ENCODE measurements around the gene TTC39C.
"Not testable (repeated sequence)": the region's sequence is repeated elsewhere in the genome, so short reads cannot be mapped to it uniquely, and the experiment has no call there.

TTC39C gene

DNA sequence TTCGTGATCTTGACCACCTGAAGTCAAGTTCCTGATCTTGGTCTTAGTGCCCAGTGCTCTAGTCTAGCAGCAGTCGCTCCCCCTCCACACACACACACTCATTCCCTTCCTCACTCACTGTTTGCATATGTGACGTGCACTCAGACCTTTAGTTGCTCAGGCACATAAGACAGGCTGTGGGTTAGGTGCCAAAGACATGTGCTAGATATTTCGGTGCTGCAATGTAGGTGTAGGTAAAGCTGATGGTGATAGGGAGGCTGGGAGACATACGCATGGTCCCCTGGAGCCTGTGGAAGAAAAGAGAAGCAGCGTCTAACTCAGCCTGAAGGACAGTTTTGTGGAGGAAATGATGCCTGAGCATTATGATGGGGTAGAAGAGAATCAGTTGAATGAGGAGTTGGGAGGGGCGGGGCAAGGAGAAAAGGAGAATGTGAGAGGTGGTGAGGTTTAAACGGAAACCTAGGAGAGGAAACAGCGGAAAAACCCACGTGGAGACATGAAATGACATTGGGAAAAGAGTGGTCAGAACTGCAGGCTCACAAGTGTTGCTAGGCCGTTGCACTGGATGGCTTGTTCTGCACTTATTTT lies 3.8 kb downstream of the TTC39C start:
- peak in 2 of 5 experiments; percentile 48 to 76 for DNase-seq

DNA sequence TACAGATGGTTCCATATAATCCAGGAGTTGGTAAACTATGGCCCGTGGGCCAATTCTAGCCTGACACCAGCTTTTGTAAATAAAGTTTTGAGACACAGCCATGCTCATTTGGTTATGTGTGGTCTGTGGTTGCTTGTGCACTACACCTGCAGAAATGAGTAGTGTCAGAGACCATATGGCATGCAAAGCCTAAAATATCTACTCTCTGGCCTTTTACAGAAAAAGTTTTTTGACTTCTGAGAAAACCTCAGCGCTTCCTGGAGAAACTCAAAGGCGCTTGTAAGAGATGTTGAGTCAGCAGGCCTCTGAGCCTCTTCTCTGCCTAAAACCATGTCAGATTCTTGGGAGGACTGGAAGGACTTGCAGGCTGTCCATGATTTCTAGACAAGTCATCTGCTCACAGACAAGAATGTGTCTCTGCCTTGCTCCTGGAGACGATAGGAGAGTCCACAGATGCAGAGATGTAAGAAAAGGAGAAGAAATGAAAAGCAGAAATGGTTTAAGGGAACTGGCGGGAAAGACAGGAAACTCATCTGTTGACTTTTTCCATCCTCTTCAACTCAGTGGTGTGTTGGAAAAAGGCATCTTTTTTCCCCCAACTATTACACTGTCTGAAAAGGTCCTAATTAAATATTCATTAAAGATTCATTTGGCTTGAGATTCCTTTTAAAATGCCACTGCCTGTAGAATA lies 5.2 kb downstream of the TTC39C start:
- peak in 4 of 5 experiments; percentile 18 to 97 (median 46) for DNase-seq

DNA sequence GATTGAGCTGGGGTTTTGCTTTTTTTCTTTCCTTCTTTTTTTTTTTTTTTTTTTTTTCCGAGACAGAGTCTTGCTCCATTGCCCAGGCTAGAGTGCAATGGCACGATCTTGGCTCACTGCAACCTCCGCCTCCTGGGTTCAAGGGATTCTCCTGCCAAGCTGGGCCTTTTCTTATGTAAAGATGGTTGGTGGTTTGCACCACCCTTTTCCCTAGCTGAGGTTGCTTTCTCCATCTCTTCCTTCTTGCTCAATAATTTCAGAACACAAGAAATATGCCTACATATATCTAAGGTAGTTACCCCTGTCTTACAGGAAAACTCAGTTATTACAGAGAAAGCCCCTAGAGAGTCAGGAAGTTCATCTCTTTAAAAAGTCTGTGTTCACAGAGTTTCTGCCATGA lies 7.0 kb downstream of the TTC39C start:
- DNase-seq: no peak

- no peak for DNase-seq
Observed at GRCh38 chr18:24022161-24022560, 7.6 kb downstream of the TTC39C start.

GRCh38 chr18:24023185-24023814 lies 8.7 kb downstream of the TTC39C start:
- DNase-seq: no peak

DNA sequence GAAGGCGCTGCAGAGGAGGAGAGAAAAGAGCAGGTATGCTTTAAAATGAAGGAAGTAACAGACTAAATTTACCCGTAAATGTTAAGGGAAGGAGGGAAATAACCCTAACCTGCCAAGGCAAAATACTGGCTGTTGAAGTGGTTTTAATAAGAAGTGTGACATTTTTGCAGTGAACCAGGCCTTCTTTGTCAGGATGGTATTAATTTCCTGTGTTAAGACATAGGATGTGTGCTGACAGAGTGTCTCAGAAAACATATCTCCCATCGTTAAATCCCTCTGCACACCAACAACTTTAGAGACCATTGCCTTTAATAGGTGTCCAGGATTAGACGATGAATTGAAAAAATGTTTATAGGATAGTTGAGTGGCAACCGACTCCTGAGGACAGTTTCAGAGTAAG lies 9.9 kb downstream of the TTC39C start:
- no peak for DNase-seq

DNA sequence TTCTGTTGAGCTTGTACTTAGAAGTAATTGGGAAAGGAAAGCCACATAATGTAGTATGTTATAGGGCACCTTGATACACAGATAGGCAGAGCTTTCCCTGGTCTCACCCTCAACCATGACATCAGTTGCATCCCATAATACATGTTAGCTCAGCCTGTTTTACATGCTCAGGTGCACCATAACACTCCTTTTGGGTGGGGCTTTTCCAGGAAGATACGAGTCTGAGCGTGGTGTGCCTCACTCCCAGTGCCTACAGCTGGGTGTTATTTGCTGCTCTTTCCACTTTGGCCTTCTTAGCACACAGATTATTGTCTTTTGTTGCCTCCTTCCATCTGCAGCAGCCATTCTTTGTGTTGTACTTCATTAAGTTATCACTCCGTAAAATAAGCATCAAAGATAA lies 11.9 kb downstream of the TTC39C start:
- DNase-seq: no peak

DNA sequence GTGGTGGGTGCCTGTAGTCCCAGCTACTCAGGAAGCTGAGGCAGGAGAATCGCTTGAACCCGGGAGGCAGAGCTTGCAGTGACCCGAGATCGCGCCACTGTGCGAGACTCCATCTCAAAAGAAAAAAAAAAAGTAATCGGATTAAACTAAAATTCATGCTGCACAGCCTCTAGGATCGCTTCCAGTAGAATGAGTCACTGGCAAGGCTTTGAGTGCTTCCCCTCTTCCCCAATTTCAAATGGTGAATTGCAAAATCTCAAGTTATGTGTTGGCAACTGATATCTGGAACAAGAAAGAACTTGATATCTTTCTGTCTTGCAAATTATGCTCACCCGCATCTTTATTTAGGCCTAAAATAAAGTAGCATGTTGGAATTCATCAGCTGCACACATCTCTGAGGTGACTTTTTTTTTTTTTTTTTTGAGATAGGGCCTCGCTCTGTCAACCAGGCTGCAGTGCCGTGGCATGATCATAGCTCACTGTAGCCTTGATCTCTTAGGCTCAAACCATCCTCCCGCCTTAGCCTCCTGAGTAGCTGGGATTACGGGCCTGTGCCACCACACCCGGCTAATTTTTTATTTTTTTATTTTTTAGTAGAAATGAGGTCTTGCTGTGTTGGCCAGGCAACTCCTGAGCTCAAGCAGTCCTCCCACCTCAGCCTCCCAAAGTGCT lies 12.7 kb downstream of the TTC39C start:
- no peak for DNase-seq

DNA sequence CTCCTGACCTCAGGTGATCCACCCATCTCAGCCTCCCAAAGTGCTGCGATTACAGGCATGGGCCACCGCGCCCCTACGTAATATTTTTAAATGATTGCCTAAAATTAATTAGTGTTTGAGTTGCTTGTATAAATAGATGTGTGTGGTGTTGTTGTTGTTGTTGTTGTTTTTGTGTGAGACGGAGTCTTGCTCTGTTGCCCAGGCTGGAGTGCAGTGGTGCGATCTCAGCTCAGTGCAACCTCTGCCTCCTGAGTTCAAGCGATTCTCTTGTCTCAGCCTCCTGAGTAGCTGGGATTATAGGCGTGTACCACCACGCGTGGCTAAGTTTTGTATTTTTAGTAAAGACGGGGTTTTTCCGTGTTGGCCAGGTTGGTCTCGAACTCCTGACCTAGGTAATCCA lies 14.4 kb downstream of the TTC39C start:
- not testable (repeated sequence) for DNase-seq

DNA sequence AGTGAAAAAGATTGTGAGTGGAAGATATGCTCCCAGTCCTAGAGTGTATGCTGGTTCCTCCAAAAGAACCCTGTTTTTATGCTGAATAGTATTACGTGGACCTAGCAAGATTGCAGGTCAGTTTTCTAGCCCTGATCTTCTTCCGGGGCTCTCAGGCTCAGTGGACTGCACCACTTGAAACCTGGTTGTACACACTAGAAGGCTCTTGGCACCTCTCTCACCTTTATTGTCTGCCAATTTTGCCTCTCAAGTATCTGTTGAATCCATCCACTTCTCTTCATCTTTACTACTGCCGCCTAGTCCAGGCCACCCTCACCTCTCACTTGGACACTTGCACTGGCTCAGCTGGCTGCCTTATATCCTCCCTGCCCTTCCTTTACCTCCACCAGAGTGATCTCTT lies 16.8 kb downstream of the TTC39C start:
- DNase-seq: no peak

- no peak for DNase-seq
Observed at GRCh38 chr18:24031916-24032315, 17.4 kb downstream of the TTC39C start.

- DNase-seq: no peak
Observed at GRCh38 chr18:24033641-24034412, 19.3 kb downstream of the TTC39C start.

DNA sequence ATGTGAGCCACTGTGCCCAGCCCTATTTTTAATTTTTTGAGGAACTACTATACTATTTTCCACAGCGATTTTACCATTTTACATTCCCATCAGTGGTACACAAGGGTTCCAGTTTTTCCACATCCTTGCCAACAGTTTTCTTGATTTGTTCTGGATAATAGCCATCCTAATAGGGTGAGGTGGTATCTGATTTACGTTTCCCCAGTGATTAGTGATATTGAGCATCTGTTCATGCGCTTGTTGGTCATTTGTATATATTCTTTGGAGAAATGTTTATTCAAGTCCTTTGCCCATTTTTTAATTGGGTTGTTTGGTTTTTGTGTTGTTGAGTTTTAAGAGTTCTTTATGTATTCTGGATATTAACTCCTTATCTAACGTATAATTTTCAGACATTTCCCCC lies 20.8 kb downstream of the TTC39C start:
- DNase-seq: no peak

DNA sequence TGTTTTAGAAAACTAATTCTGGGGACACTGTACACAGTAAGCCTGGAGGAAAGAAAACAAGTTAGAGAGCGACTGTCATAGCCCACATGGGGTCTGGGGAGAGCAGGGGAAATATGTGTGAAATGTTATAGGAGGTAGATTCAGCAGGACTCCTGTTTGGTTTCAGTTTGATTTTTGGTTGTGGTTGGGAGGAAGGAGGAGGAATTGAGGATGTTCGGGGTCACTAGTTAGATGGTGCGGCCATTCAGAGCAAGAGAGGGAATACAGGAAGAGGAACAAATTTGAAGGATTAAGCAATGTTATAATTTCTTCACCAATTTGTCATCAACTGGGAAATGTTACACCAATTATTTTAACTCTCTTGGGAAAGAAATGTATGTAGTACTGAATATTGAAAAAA lies 25.1 kb downstream of the TTC39C start:
- DNase-seq: no peak

DNA sequence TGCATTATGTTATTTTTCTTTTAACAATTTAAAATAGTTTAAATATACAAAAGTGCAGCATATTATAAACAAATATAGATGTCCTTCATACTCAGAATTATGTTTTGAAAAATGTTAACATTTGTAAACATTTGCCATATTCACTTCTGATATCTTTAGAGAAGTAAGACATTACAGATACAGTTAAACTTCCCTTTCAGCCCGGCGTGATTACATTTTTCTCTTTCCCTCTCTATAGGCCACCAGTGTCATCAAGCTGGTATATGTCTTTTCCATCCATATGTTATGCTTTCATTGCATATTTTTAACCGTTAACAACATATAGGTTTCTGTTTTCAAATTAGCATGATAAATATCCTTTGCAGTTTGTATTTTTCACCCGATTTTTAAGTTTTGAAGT lies 27.1 kb downstream of the TTC39C start:
- no peak for DNase-seq

- no peak for DNase-seq
Observed at GRCh38 chr18:24043403-24043802, 28.8 kb downstream of the TTC39C start.

DNA sequence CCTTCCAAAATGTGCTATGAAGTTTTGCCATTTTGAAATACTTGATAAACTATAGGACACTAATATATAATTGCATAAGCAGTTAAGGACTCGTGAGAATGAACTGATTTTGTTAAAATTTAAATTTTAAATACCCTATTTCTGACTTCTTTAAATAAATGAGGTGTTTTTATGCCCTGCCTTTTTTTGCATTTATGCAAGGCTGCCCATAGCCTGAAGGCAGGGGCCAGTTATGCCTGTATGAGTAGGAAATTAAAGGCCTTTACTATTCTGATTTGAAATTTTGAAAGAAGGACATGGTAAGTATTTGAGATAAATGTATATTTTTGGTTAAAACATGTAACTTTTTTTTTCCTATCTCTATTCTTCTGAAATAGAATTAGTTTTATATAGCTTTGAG lies 33.7 kb downstream of the TTC39C start:
- DNase-seq: no peak

DNA sequence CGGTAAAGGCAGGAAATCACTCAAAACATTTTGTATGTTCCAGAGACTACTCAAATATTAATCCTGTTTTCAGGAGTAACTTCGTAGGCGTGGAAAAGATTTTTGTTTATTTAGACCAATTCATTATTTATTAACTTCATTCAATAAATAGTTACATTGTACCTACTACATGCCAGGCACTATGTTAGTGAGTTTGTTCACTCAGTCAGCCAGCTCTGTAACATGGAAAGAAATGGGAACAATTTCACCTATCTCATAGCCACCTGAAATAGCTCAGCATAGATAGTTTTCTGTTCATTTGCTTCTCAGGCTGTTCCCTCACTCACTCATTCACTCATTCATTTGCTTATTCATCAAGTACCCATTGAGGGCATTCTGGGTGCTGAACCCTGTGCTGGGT lies 34.6 kb downstream of the TTC39C start:
- DNase-seq: no peak

DNA sequence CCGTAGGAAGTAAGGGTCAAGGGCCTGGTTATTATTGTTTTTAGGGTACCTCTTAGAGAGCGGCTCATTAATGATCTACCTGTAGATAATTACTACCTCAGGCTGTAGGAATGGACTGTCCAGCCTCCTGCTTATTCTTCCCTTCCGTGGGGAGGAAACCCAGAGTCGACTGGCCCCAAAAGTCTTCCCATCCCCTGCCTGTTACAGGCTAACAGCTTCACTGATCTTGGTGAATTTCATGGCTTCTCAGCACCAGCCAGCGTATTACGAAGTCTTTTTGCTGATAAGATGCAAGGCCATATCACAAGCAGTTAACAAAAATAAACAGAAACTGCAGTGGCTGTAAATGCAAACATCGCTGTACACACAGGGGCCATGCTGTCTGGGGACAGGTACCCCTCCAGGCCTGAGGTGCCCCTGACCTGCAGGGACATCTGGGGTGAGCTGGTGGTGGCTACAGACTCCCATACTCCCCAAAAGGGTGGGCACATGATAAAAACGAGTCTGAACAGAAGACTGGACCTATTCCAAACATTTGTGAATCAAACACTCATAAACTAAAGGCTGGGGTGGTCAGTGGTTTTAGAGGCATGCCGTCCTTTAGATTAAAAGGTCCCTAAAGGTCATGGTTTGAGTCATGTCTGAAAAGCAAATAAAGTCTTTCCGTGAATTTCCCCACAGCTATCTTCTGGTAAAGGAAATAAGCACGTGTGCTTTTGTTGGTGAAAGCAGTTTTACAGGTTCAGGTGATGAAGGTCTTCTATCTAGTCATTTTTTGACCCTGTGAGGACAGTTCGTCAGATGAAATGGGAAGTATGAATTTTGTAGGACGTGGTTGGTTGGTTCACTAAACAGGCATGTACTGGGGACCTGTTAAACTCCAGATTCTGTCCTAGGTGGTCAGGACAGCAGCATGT lies 36.7 kb downstream of the TTC39C start:
- DNase-seq: peak in 1 of 5 experiments; percentile 15

- DNase-seq: no peak
Observed at GRCh38 chr18:24052053-24052452, 37.5 kb downstream of the TTC39C start.

DNA sequence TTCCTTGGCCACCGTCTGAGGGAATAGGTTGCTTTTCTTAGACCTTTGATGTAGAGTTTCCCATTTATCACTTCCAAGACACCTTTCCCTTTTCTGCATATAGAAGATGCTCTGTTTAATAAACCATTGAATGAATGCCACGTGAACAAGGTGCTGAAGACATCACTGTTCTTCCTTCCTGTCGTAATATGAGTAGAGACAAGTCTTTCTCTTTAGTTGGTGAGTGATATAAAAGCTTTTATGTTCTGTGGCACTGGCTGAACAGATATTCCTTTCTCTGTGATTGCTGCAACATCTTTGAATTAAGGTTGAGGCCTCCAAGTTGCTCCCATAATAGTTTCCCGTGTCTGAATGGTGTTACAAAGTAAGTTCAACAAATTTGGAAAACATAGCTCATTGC lies 38.7 kb downstream of the TTC39C start:
- DNase-seq: peak in 1 of 5 experiments; percentile 56

DNA sequence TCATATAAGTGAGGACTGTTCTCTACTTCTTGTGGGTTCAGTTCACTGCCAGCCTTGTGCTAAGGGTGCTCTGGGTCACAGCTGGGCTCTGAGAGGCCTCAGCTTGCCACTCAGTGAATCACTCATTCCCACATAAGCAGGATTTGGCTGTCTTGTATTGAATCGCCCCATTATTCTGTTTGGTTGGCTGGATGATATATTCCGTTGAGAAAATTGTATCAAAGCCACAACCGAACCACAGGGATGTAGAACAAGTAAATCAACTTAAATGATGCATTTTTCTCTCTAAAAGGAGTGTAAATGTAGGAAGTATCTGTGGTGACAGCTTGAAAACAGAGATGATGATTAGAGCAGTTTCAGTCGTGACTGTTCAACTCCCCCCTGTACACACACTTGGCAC lies 39.6 kb downstream of the TTC39C start:
- peak in 1 of 5 experiments; percentile 49 for DNase-seq

Measured in T-helper 2 cell (primary cell).